Stimulated activated CD8-positive, alpha-beta memory T cell treated with anti-CD3 and anti-CD28 coated beads, Interleukin-15, amount 100 ng/mL, for 48 hours (primary cell): ENCODE data around the gene PCDHA13.
"Not testable (repeated sequence)": the region's sequence is repeated elsewhere in the genome, so short reads cannot be mapped to it uniquely, and the experiment has no call there.

Experiments
- DNase-seq, 2 donors: peaks; one replicate each; pipeline ENCODE4 v3.0.0-alpha.2; 2020; ENCODE audit warnings: low read depth in 2 of 2

The PCDHA13 gene

GRCh38 chr5:140868721-140869554, 13.0 kb upstream of the PCDHA13 start, which contains the start of gene PCDHA11:
TSS of gene PCDHA11 (plus strand) at chr5:140868957. CDS start at chr5:140869104, 147 bp downstream.
- no peak for DNase-seq

- no peak for DNase-seq
Measured at GRCh38 chr5:140869555-140869886, 12.4 kb upstream of the PCDHA13 start.

- DNase-seq, result no peak
Measured at GRCh38 chr5:140870221-140871201, 11.4 kb upstream of the PCDHA13 start.

- DNase-seq, result no peak
Measured at GRCh38 chr5:140875085-140876065, 6.5 kb upstream of the PCDHA13 start, which contains the start of gene PCDHA12. TSS of gene PCDHA12 (plus strand) at chr5:140875308. CDS start at chr5:140875473, 165 bp downstream.

- DNase-seq, result not testable (repeated sequence)
Measured at GRCh38 chr5:140876541-140877261, 5.2 kb upstream of the PCDHA13 start.

- DNase-seq, result no peak
Measured at GRCh38 chr5:140877262-140877581, 4.7 kb upstream of the PCDHA13 start.

- no peak for DNase-seq
Measured at GRCh38 chr5:140882591-140882899, 621 bp downstream of the PCDHA13 start.

GRCh38 chr5:140883373-140883772, 1.4 kb downstream of the PCDHA13 start:
- no peak for DNase-seq

GRCh38 chr5:140883927-140884697, 2.2 kb downstream of the PCDHA13 start:
- DNase-seq, result no peak

GRCh38 chr5:140916325-140916724, 34.4 kb downstream of the PCDHA13 start:
- no peak for DNase-seq

- DNase-seq, result no peak
Measured at GRCh38 chr5:140923601-140924000, 41.7 kb downstream of the PCDHA13 start.

- no peak for DNase-seq
Measured at GRCh38 chr5:140925806-140926442, 44.0 kb downstream of the PCDHA13 start, which contains the start of gene PCDHAC1. TSS of gene PCDHAC1 (plus strand) at chr5:140926299. CDS start at chr5:140926893, 594 bp downstream.

- DNase-seq, result peak in 1 of 2 donors; percentile 13
Measured at GRCh38 chr5:140926443-140927227, 44.7 kb downstream of the PCDHA13 start.

- DNase-seq, result no peak
Measured at GRCh38 chr5:140927228-140927573, 45.3 kb downstream of the PCDHA13 start.
